Measurements from ENCODE around the gene ORC3.

DNA sequence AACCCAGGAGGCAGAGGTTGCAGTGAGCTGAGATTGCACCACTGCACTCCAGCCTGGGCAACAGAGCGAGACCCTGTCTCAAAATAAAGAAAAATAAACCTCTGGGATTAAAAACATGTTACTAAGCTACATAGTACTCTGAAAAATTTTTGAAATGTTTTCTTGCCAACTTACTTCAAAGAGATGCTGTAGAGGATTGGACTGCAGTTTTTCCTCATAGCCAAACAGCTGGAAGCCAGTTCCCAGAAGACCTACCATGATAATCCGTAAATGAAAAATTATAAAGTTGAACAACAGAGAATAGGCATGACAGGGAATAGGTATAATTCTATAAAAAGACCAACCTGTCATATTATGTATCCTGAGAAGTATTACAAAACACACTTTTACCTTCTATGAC, 48.2 kb upstream of the ORC3 start:
- TF ChIP-seq, protein P1, sequence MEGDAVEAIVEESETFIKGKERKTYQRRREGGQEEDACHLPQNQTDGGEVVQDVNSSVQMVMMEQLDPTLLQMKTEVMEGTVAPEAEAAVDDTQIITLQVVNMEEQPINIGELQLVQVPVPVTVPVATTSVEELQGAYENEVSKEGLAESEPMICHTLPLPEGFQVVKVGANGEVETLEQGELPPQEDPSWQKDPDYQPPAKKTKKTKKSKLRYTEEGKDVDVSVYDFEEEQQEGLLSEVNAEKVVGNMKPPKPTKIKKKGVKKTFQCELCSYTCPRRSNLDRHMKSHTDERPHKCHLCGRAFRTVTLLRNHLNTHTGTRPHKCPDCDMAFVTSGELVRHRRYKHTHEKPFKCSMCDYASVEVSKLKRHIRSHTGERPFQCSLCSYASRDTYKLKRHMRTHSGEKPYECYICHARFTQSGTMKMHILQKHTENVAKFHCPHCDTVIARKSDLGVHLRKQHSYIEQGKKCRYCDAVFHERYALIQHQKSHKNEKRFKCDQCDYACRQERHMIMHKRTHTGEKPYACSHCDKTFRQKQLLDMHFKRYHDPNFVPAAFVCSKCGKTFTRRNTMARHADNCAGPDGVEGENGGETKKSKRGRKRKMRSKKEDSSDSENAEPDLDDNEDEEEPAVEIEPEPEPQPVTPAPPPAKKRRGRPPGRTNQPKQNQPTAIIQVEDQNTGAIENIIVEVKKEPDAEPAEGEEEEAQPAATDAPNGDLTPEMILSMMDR (IDR thresholded peaks at IDR 0.05), result no peak
- TF ChIP-seq POLR2AphosphoS5 (IDR thresholded peaks at IDR 0.05; ENCODE audit: insufficient read depth in 1 of 2, low read depth in 1 of 2) (no peak), POLR2A (IDR thresholded peaks at IDR 0.05) (no peak)
